ENCODE measurements around the gene MEF2A. TPM values are rescaled to one million over a fixed set of nuclear protein-coding genes. Genes with fewer than 3 reads are reported as not detected.

MEF2A gene
- total RNA-seq, 1 experiment from 2014 or later: 30.7 TPM

DNA sequence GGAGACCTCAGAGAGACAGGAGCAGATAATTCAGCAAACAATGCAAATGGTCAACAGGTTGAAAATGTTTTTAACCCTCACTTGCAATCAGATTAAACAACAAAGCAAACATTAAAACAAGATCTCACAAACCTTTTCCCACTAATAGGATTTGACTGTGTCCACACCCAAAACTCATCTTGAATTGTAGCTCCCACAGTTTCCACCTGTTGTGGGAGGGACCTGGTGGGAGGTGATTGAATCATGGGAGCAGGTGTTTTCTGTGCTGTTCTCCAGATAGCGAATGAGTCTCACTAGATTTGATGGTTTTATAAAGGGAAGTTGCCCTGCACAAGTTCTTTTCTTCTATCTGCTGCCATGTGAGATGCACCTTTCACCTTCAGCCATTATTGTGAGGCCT lies 168.8 kb downstream of the MEF2A start (continued):
- TF ChIP-seq, protein P1, sequence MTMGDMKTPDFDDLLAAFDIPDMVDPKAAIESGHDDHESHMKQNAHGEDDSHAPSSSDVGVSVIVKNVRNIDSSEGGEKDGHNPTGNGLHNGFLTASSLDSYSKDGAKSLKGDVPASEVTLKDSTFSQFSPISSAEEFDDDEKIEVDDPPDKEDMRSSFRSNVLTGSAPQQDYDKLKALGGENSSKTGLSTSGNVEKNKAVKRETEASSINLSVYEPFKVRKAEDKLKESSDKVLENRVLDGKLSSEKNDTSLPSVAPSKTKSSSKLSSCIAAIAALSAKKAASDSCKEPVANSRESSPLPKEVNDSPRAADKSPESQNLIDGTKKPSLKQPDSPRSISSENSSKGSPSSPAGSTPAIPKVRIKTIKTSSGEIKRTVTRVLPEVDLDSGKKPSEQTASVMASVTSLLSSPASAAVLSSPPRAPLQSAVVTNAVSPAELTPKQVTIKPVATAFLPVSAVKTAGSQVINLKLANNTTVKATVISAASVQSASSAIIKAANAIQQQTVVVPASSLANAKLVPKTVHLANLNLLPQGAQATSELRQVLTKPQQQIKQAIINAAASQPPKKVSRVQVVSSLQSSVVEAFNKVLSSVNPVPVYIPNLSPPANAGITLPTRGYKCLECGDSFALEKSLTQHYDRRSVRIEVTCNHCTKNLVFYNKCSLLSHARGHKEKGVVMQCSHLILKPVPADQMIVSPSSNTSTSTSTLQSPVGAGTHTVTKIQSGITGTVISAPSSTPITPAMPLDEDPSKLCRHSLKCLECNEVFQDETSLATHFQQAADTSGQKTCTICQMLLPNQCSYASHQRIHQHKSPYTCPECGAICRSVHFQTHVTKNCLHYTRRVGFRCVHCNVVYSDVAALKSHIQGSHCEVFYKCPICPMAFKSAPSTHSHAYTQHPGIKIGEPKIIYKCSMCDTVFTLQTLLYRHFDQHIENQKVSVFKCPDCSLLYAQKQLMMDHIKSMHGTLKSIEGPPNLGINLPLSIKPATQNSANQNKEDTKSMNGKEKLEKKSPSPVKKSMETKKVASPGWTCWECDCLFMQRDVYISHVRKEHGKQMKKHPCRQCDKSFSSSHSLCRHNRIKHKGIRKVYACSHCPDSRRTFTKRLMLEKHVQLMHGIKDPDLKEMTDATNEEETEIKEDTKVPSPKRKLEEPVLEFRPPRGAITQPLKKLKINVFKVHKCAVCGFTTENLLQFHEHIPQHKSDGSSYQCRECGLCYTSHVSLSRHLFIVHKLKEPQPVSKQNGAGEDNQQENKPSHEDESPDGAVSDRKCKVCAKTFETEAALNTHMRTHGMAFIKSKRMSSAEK (CRISPR knock-in tag; IDR thresholded peaks at IDR 0.05; ENCODE audit: borderline replicate concordance): no peak

DNA sequence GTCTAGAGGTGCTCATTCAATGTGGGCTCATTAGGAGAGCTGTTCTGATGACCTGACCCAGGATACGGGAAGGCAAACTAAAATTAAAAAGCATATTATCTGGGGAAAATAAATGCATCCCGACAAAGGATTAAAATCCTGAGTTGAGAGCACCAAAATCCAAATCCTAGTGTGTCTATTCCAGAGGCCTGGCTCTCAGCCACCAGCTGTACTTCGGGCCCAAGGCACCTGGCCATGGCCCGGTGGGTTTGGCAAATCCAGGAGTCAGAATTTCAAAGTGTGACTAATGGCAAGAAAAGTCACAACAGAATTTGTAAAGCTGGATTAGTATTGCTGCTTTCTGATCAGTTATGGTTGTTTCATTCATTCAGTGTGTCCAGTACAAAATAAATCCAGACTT lies 170.1 kb downstream of the MEF2A start:
- DNase-seq (ENCODE audit: low spot score) (no peak), ATAC-seq (no peak)
- H3K9me3 Mint-ChIP-seq: no peaks in the 10 kb centered on the region
- CTCF ChIA-PET: no interaction called here
- no peaks in the 10 kb centered on the region for H3K36me3 Mint-ChIP-seq
- peaks cover 19% of the 10 kb centered on the region for H3K4me1 Mint-ChIP-seq
- no peak overlapping the region for H3K27ac Mint-ChIP-seq
- H3K27me3 Mint-ChIP-seq (ENCODE audit: low read depth): peaks cover 7% of the 10 kb centered on the region
- TF ChIP-seq GTF2I (CRISPR knock-in tag; conservative IDR thresholded peaks at IDR 0.05) (no peak), JAZF1 (CRISPR knock-in tag; IDR thresholded peaks at IDR 0.05) (no peak), TEAD4 (CRISPR knock-in tag; IDR thresholded peaks at IDR 0.05) (no peak), OVOL2 (CRISPR knock-in tag; IDR thresholded peaks at IDR 0.05; ENCODE audit: borderline replicate concordance) (no peak), PRRX2 (CRISPR knock-in tag; IDR thresholded peaks at IDR 0.05) (no peak), CREM (CRISPR knock-in tag; IDR thresholded peaks at IDR 0.05) (no peak), SMAD4 (CRISPR knock-in tag; IDR thresholded peaks at IDR 0.05) (no peak)
- TF ChIP-seq, protein P2, sequence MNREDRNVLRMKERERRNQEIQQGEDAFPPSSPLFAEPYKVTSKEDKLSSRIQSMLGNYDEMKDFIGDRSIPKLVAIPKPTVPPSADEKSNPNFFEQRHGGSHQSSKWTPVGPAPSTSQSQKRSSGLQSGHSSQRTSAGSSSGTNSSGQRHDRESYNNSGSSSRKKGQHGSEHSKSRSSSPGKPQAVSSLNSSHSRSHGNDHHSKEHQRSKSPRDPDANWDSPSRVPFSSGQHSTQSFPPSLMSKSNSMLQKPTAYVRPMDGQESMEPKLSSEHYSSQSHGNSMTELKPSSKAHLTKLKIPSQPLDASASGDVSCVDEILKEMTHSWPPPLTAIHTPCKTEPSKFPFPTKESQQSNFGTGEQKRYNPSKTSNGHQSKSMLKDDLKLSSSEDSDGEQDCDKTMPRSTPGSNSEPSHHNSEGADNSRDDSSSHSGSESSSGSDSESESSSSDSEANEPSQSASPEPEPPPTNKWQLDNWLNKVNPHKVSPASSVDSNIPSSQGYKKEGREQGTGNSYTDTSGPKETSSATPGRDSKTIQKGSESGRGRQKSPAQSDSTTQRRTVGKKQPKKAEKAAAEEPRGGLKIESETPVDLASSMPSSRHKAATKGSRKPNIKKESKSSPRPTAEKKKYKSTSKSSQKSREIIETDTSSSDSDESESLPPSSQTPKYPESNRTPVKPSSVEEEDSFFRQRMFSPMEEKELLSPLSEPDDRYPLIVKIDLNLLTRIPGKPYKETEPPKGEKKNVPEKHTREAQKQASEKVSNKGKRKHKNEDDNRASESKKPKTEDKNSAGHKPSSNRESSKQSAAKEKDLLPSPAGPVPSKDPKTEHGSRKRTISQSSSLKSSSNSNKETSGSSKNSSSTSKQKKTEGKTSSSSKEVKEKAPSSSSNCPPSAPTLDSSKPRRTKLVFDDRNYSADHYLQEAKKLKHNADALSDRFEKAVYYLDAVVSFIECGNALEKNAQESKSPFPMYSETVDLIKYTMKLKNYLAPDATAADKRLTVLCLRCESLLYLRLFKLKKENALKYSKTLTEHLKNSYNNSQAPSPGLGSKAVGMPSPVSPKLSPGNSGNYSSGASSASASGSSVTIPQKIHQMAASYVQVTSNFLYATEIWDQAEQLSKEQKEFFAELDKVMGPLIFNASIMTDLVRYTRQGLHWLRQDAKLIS (CRISPR knock-in tag; IDR thresholded peaks at IDR 0.05; ENCODE audit: borderline replicate concordance): no peak
- POLR2A ChIA-PET: no interaction called here
- no peak overlapping the region for H3K4me3 Mint-ChIP-seq

DNA sequence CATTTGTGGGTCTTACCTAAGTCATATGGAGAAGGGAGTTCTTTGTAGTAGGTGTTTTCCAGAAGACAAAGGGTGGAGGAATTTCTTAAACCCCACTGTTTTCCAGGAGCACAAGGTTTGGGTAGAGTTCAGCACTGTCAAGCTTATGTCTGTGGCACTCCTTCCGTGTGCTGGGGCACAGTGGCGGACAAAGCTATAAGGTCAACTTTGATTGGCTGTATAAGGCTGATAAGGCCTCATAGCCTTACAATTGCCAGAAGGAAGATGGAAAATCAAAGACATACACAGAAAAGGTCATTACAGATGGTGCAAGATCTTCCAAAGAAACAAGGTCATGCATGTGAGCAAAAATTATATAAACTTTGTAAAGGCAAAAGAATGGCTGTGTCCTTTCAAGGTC lies 170.9 kb downstream of the MEF2A start:
- Mint-ChIP-seq H3K9me3 (no peaks in the 10 kb centered on the region), H3K4me1 (peaks cover 10% of the 10 kb centered on the region), H3K27me3 (ENCODE audit: low read depth) (peaks cover 7% of the 10 kb centered on the region), H3K36me3 (no peaks in the 10 kb centered on the region), H3K27ac (no peak overlapping the region), H3K4me3 (no peak overlapping the region)
- ChIA-PET CTCF (interaction anchor here (2.0 kb wide), 1 partner anchor 32 kb away, joined by 8 read pairs; no protein-coding TSS in a partner anchor), POLR2A (no interaction called here)
- DNase-seq (ENCODE audit: low spot score) (no peak), ATAC-seq (no peak)
- TF ChIP-seq NR1H2 (CRISPR knock-in tag; IDR thresholded peaks at IDR 0.05): no peak
- no peak for TF ChIP-seq GABPB1 (CRISPR knock-in tag; IDR thresholded peaks at IDR 0.05)
- no peak for TF ChIP-seq OVOL2 (CRISPR knock-in tag; IDR thresholded peaks at IDR 0.05; ENCODE audit: borderline replicate concordance)
- TF ChIP-seq, protein P3, sequence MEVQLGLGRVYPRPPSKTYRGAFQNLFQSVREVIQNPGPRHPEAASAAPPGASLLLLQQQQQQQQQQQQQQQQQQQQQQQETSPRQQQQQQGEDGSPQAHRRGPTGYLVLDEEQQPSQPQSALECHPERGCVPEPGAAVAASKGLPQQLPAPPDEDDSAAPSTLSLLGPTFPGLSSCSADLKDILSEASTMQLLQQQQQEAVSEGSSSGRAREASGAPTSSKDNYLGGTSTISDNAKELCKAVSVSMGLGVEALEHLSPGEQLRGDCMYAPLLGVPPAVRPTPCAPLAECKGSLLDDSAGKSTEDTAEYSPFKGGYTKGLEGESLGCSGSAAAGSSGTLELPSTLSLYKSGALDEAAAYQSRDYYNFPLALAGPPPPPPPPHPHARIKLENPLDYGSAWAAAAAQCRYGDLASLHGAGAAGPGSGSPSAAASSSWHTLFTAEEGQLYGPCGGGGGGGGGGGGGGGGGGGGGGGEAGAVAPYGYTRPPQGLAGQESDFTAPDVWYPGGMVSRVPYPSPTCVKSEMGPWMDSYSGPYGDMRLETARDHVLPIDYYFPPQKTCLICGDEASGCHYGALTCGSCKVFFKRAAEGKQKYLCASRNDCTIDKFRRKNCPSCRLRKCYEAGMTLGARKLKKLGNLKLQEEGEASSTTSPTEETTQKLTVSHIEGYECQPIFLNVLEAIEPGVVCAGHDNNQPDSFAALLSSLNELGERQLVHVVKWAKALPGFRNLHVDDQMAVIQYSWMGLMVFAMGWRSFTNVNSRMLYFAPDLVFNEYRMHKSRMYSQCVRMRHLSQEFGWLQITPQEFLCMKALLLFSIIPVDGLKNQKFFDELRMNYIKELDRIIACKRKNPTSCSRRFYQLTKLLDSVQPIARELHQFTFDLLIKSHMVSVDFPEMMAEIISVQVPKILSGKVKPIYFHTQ (CRISPR knock-in tag; IDR thresholded peaks at IDR 0.05): no peak
- TF ChIP-seq, protein P1 (CRISPR knock-in tag; IDR thresholded peaks at IDR 0.05; ENCODE audit: borderline replicate concordance): no peak
- TF ChIP-seq, protein P4, sequence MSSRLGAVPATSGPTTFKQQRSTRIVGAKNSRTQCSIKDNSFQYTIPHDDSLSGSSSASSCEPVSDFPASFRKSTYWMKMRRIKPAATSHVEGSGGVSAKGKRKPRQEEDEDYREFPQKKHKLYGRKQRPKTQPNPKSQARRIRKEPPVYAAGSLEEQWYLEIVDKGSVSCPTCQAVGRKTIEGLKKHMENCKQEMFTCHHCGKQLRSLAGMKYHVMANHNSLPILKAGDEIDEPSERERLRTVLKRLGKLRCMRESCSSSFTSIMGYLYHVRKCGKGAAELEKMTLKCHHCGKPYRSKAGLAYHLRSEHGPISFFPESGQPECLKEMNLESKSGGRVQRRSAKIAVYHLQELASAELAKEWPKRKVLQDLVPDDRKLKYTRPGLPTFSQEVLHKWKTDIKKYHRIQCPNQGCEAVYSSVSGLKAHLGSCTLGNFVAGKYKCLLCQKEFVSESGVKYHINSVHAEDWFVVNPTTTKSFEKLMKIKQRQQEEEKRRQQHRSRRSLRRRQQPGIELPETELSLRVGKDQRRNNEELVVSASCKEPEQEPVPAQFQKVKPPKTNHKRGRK (CRISPR knock-in tag; IDR thresholded peaks at IDR 0.05; ENCODE audit: borderline replicate concordance): no peak
- TF ChIP-seq SMAD4 (CRISPR knock-in tag; IDR thresholded peaks at IDR 0.05): no peak
- TF ChIP-seq HMGA2 (CRISPR knock-in tag; IDR thresholded peaks at IDR 0.05): no peak
